Liver (tissue), 9 donors: ENCODE results near the gene BLZF1. TPM values are rescaled to one million over a fixed set of nuclear protein-coding genes. Genes with fewer than 3 reads are reported as not detected.

ENCODE experiments used
- DNase-seq: peaks from one replicate; pipeline ENCODE4 v3.0.0-alpha.2; 2017; ENCODE audit warnings: low spot score
- H3K27ac ChIP-seq, 2 donors: one replicate each; pipeline ENCODE4 v1.7.0; 2013; ENCODE audit warnings: inconsistent platforms in 2 of 2, low read length in 2 of 2, control low read depth in 1 of 2, low read depth in 1 of 2, mild to moderate bottlenecking in 1 of 2
- H3K27me3 ChIP-seq, 4 donors: one replicate each; pipeline versions ENCODE4 v1.6.1 to v1.7.0; 2013; ENCODE audit warnings: low read length in 3 of 4, inconsistent platforms in 1 of 4, mild to moderate bottlenecking in 1 of 4, moderate library complexity in 1 of 4; ENCODE audit not compliant: control insufficient read depth in 4 of 4, insufficient read depth in 4 of 4
- H3K36me3 ChIP-seq, 4 donors: one replicate each; pipeline versions ENCODE4 v1.6.1 to v1.7.0; 2013; ENCODE audit warnings: low read length in 3 of 4, mild to moderate bottlenecking in 3 of 4, low read depth in 1 of 4, moderate library complexity in 1 of 4; ENCODE audit not compliant: control insufficient read depth in 4 of 4, insufficient read depth in 3 of 4
- H3K4me1 ChIP-seq, 4 donors: one replicate each; pipeline versions ENCODE4 v1.6.1 to v1.7.0; 2013; ENCODE audit warnings: low read length in 3 of 4, mild to moderate bottlenecking in 3 of 4, moderate library complexity in 1 of 4; ENCODE audit not compliant: control insufficient read depth in 4 of 4, insufficient read depth in 4 of 4
- H3K4me3 ChIP-seq, 3 donors: one replicate each; pipeline versions ENCODE4 v1.6.1 to v1.7.0; 2013; ENCODE audit warnings: low read length in 3 of 3, control low read depth in 1 of 3, low read depth in 1 of 3, mild to moderate bottlenecking in 1 of 3
- H3K9ac ChIP-seq, 2 donors: one replicate each; pipeline ENCODE4 v1.7.0; 2013; ENCODE audit warnings: low read length in 2 of 2, mild to moderate bottlenecking in 2 of 2, moderate library complexity in 2 of 2, control low read depth in 1 of 2, low read depth in 1 of 2
- H3K9me3 ChIP-seq, 4 donors: one replicate each; pipeline versions ENCODE4 v1.6.1 to v1.7.0; 2013; ENCODE audit warnings: low read length in 3 of 4; ENCODE audit not compliant: control insufficient read depth in 4 of 4
- EGR1 ChIP-seq, 2 donors: IDR thresholded peaks; 2 replicates each; pipeline ENCODE4 v1.6.1; 2016 to 2018; ENCODE audit warnings: antibody characterized with exemption in 2 of 2, low read depth in 2 of 2
- FOXA1 ChIP-seq: IDR thresholded peaks from 2 replicates; pipeline ENCODE4 v1.6.1; 2016; ENCODE audit warnings: antibody characterized with exemption
- FOXA2 ChIP-seq: IDR thresholded peaks from 2 replicates; pipeline ENCODE4 v1.6.1; 2016; ENCODE audit warnings: antibody characterized with exemption
- GABPA ChIP-seq, 2 donors: IDR thresholded peaks in 1 of 2; conservative IDR thresholded peaks in 1 of 2; 2 replicates each; pipeline ENCODE4 v1.6.1; 2016; ENCODE audit warnings: antibody characterized with exemption in 2 of 2, mild to moderate bottlenecking in 1 of 2, moderate library complexity in 1 of 2
- HNF4A ChIP-seq, 2 donors: conservative IDR thresholded peaks; 2 replicates each; pipeline ENCODE4 v1.6.1; 2016; ENCODE audit warnings: antibody characterized with exemption in 2 of 2, mild to moderate bottlenecking in 2 of 2
- HNF4G ChIP-seq: IDR thresholded peaks from 2 replicates; pipeline ENCODE4 v1.6.1; 2016; ENCODE audit warnings: antibody characterized with exemption
- JUND ChIP-seq, 2 donors: IDR thresholded peaks; 2 replicates each; pipeline ENCODE4 v1.6.1; 2016; ENCODE audit warnings: antibody characterized with exemption in 2 of 2
- MAX ChIP-seq: IDR thresholded peaks from 2 replicates; pipeline ENCODE4 v1.6.1; 2016; ENCODE audit warnings: antibody characterized with exemption
- NR2F2 ChIP-seq: IDR thresholded peaks from 2 replicates; pipeline ENCODE4 v1.6.1; 2016; ENCODE audit warnings: antibody characterized with exemption
- RAD21 ChIP-seq, 2 donors: IDR thresholded peaks; 2 replicates each; pipeline ENCODE4 v1.6.1; 2016; ENCODE audit warnings: antibody characterized with exemption in 2 of 2, mild to moderate bottlenecking in 2 of 2
- REST ChIP-seq: IDR thresholded peaks from 2 replicates; pipeline ENCODE4 v1.6.1; 2016; ENCODE audit warnings: antibody characterized with exemption, mild to moderate bottlenecking
- RXRA ChIP-seq, 2 donors: IDR thresholded peaks; 2 replicates each; pipeline ENCODE4 v1.6.1; 2017 to 2018; ENCODE audit warnings: antibody characterized with exemption in 2 of 2, mild to moderate bottlenecking in 1 of 2
- SP1 ChIP-seq: IDR thresholded peaks from 2 replicates; pipeline ENCODE4 v1.6.1; 2018; ENCODE audit warnings: antibody characterized with exemption, mild to moderate bottlenecking
- TAF1 ChIP-seq: conservative IDR thresholded peaks from 2 replicates; pipeline ENCODE4 v1.6.1; 2016; ENCODE audit warnings: antibody characterized with exemption, mild to moderate bottlenecking
- YY1 ChIP-seq: IDR thresholded peaks from 2 replicates; pipeline ENCODE4 v1.6.1; 2016; ENCODE audit warnings: antibody characterized with exemption, mild to moderate bottlenecking
- ZBTB33 ChIP-seq: IDR thresholded peaks from 2 replicates; pipeline ENCODE4 v1.6.1; 2016; ENCODE audit warnings: antibody characterized with exemption
- WGBS: extraction: QIAGEN DNeasy Blood & Tissue Kit; methylation state at CpG from one replicate; pipeline ENCODE4 v1.1.7; 2013; 5-methylcytosine and 5-hydroxymethylcytosine counted together
- polyA plus RNA-seq, 2 donors: library from polyadenylated mRNA; stranded (reverse) in 1 of 2; unstranded in 1 of 2; fragments of 200-250 nt in 1 of 2; fragments of >200 nt in 1 of 2; fragmentation: Nextera tagmentation in 1 of 2; extraction: Ambion mirVana in 1 of 2; gene quantifications; one replicate each; pipeline versions ENCODE4 v1.2.1 to v1.2.3, GENCODE V29; 2013 to 2015
- total RNA-seq, 2 donors: library from RNA; depleted of rRNA; stranded (reverse); fragments of >200 nt; gene quantifications; one replicate each; pipeline ENCODE4 v1.2.3, GENCODE V29; 2014
- TF ChIP-seq, protein P1 (sequence below): IDR thresholded peaks from 2 replicates; pipeline ENCODE4 v1.6.1; 2016; ENCODE audit warnings: antibody characterized with exemption
- TF ChIP-seq, protein P2 (sequence below): fragments of 150-350 bp; IDR thresholded peaks from 2 replicates; pipeline ENCODE4 v1.5.1; 2017; ENCODE audit warnings: improper control_type of control experiment, low read depth, low read length; ENCODE audit not compliant: missing input control
- donor health status: healthy.
- donor health status: healthy.
- donor health status: healthy.
- donor health status: healthy.
- donor health status: healthy.

Gene BLZF1
- total and polyA plus RNA-seq, 4 donors: 5.3 to 13.1 (median 8.7) TPM

DNA sequence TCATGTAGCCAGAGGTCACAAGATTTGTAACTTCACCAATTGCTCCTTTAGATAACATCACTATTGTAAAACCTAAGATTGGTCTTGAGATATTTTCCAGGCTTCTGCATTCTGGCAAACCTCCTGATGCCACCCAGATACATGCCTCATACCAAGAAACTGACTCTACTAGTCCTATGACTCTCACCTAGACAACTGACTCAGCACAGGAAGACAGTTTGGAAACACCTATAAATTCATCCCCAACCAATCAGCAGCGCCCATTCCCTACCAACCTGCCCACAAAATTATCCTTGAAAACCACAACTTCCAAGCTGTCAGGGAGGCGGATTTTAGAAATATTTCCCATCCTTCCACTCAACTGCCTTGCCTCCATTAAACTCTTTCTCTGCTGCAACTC lies 3.0 kb upstream of the BLZF1 start:
- TF ChIP-seq FOXA1 (no peak), EGR1 (IDR thresholded peaks at IDR 0.05; ENCODE audit: low read depth in 2 of 2) (no peak), RXRA (IDR thresholded peaks at IDR 0.05) (no peak), REST (no peak)
- no peak for DNase-seq
- Histone ChIP-seq H3K27ac (no peak overlapping the region), H3K9me3 (no peaks in the 10 kb centered on the region), H3K4me3 (no peak overlapping the region), H3K9ac (no peak overlapping the region), H3K27me3 (no peaks in the 10 kb centered on the region), H3K4me1 (peaks cover 2 to 17% (median 12%) of the 10 kb centered on the region in 4 donors), H3K36me3 (peaks cover 0 to under 1% (median 0%) of the 10 kb centered on the region in 4 donors)
- 98% methylated on average over 2 of the region's 2 CpGs for WGBS

- Histone ChIP-seq H3K9me3 (no peaks in the 10 kb centered on the region), H3K27ac (peak overlapping the region; percentile 2 to 88), H3K36me3 (peaks cover 0 to 8% (median 3%) of the 10 kb centered on the region in 4 donors), H3K27me3 (no peaks in the 10 kb centered on the region), H3K4me1 (peaks cover 2 to 17% (median 12%) of the 10 kb centered on the region in 4 donors), H3K9ac (peak overlapping the region; percentile 10 to 30), H3K4me3 (peak overlapping the region; percentile 54 to 100 (median 85))
- no peak for DNase-seq
- WGBS: 9% methylated on average over 15 of the region's 15 CpGs
- TF ChIP-seq FOXA2 (no peak), NR2F2 (no peak), RAD21 (IDR thresholded peaks at IDR 0.05) (no peak), TAF1 (no peak), EGR1 (IDR thresholded peaks at IDR 0.05; ENCODE audit: low read depth in 2 of 2) (no peak), SP1 (no peak), GABPA (IDR thresholded peaks at IDR 0.05 in 1 of 2, conservative IDR thresholded peaks at IDR 0.05 in 1 of 2) (no peak), REST (no peak), ZBTB33 (no peak), RXRA (IDR thresholded peaks at IDR 0.05) (no peak), HNF4G (no peak), HNF4A (conservative IDR thresholded peaks at IDR 0.05) (no peak), FOXA1 (no peak), YY1 (no peak), MAX (no peak), JUND (IDR thresholded peaks at IDR 0.05) (no peak)
- TF ChIP-seq, protein P1, sequence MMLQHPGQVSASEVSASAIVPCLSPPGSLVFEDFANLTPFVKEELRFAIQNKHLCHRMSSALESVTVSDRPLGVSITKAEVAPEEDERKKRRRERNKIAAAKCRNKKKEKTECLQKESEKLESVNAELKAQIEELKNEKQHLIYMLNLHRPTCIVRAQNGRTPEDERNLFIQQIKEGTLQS: no peak
- TF ChIP-seq, protein P2, sequence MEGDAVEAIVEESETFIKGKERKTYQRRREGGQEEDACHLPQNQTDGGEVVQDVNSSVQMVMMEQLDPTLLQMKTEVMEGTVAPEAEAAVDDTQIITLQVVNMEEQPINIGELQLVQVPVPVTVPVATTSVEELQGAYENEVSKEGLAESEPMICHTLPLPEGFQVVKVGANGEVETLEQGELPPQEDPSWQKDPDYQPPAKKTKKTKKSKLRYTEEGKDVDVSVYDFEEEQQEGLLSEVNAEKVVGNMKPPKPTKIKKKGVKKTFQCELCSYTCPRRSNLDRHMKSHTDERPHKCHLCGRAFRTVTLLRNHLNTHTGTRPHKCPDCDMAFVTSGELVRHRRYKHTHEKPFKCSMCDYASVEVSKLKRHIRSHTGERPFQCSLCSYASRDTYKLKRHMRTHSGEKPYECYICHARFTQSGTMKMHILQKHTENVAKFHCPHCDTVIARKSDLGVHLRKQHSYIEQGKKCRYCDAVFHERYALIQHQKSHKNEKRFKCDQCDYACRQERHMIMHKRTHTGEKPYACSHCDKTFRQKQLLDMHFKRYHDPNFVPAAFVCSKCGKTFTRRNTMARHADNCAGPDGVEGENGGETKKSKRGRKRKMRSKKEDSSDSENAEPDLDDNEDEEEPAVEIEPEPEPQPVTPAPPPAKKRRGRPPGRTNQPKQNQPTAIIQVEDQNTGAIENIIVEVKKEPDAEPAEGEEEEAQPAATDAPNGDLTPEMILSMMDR: no peak
These were observed 804 bp upstream of the BLZF1 start for GRCh38 chr1:169367096-169367685.
